Measurements from ENCODE around the gene RAB3IP.
"Not testable (repeated sequence)": the region's sequence is repeated elsewhere in the genome, so short reads cannot be mapped to it uniquely, and the experiment has no call there.

The RAB3IP gene

GRCh38 chr12:69836015-69836414, 97.4 kb downstream of the RAB3IP start:
- no peak for DNase-seq (ENCODE audit: low read depth)

GRCh38 chr12:69837191-69837590, 98.5 kb downstream of the RAB3IP start:
- DNase-seq (ENCODE audit: low read depth): no peak

- DNase-seq (ENCODE audit: low read depth): no peak
Observed at GRCh38 chr12:69837657-69838415, 99.2 kb downstream of the RAB3IP start.

GRCh38 chr12:69840727-69841126, 102.1 kb downstream of the RAB3IP start:
- no peak for DNase-seq (ENCODE audit: low read depth)

GRCh38 chr12:69843608-69844007, 104.9 kb downstream of the RAB3IP start:
- DNase-seq (ENCODE audit: low read depth): no peak

GRCh38 chr12:69844416-69844815, 105.8 kb downstream of the RAB3IP start:
- no peak for DNase-seq (ENCODE audit: low read depth)

- DNase-seq (ENCODE audit: low read depth): no peak
Observed at GRCh38 chr12:69844836-69845235, 106.2 kb downstream of the RAB3IP start.

- DNase-seq (ENCODE audit: low read depth): no peak
Observed at GRCh38 chr12:69846976-69847375, 108.3 kb downstream of the RAB3IP start.

GRCh38 chr12:69851976-69852375, 113.3 kb downstream of the RAB3IP start:
- no peak for DNase-seq (ENCODE audit: low read depth)

GRCh38 chr12:69853176-69853961, 114.7 kb downstream of the RAB3IP start:
- not testable (repeated sequence) for DNase-seq (ENCODE audit: low read depth)

GRCh38 chr12:69866698-69867097, 128.0 kb downstream of the RAB3IP start:
- DNase-seq (ENCODE audit: low read depth): no peak

- no peak for DNase-seq (ENCODE audit: low read depth)
Observed at GRCh38 chr12:69868695-69869094, 130.0 kb downstream of the RAB3IP start.

GRCh38 chr12:69872804-69873203, 134.1 kb downstream of the RAB3IP start:
- no peak for DNase-seq (ENCODE audit: low read depth)

Measured in fibroblast of gingiva (primary cell).